GM19099 (cell line): Measurements from ENCODE around the gene DDN.

ENCODE experiments used
- POLR2A ChIP-seq: IDR thresholded peaks from 3 replicates; pipeline ENCODE4 v1.6.1; 2011; ENCODE audit warnings: low read depth; ENCODE audit not compliant: insufficient read length; ENCODE audit errors: extremely low read depth

DDN gene

GRCh38 chr12:48982397-48983080 lies 16.6 kb downstream of the DDN start:
- no peak for TF ChIP-seq POLR2A

DNA sequence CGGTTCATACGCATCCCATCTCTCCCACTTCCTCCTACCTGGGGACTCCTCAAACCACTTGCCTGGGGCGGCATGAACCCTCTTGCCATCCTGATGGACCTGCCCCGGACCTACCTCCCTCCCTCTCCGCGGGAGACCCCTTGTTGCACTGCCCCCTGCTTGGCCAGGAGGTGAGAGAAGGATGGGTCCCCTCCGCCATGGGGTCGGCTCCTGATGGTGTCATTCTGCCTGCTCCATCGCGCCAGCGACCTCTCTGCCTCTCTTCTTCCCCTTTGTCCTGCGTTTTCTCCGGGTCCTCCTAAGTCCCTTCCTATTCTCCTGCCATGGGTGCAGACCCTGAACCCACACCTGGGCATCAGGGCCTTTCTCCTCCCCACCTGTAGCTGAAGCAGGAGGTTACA lies 17.4 kb downstream of the DDN start:
- no peak for TF ChIP-seq POLR2A

- TF ChIP-seq POLR2A = no peak
Observed at GRCh38 chr12:48980953-48981756, 18.0 kb downstream of the DDN start.

DNA sequence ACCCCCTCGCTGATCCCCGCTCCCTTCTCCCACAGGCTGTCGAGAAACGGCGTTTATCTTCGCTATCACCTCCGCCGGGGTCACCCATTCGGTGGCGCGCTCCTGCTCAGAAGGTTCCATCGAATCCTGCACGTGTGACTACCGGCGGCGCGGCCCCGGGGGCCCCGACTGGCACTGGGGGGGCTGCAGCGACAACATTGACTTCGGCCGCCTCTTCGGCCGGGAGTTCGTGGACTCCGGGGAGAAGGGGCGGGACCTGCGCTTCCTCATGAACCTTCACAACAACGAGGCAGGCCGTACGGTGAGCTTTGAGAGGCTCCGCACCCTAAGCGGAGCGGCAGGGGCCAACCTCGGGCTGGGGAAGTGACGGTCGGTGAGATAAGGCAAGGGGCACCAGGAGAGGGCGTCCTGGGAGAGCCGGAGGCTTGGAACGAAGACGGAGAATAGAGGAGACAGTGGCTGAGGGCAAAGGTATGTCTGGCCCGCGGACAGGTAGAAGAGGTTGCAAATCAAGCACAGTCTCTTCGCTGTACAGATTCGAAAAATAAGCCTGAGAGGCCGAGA lies 18.7 kb downstream of the DDN start:
- no peak for TF ChIP-seq POLR2A

DNA sequence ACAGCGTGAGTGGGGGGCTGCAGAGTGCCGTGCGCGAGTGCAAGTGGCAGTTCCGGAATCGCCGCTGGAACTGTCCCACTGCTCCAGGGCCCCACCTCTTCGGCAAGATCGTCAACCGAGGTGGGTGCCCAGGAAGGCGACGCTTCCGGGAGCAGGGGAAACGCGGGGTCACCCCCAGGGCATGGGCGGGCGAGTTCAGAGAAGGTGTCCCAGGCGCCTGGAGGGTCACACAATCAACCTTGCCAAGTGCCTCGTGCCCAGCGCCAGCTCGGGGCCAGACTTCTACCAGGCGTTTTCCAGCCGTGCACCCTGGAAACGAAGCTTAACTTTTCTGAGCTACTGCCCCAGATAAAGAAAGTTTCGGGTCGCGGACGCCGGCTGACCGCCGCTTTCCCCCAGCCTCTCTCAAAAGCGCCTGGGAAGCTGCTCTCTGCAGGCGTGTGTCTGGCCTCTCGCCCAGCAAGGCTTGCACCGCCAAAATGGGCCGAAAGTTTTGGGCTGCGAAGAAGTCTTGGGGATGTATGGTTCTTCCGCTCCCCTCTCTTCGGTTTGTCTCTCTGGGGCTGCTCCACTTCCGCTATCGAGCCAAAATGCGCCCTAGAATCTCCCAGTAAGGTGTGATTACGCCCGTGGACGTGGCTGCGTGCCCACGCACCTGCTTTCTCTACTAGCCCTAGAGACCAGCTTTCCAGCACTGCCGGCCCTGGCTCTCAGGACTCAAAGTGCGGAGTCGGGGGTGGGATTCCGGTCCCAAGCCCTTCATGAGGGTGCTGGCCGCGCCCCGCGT lies 19.4 kb downstream of the DDN start:
- no peak for TF ChIP-seq POLR2A

GRCh38 chr12:48978741-48979601 lies 20.2 kb downstream of the DDN start:
- TF ChIP-seq POLR2A = no peak

- no peak for TF ChIP-seq POLR2A
Observed at GRCh38 chr12:48978291-48978740, 20.9 kb downstream of the DDN start, which contains the start of gene WNT1. WNT1 (plus strand) TSS chr12:48978322; CDS start chr12:48978651, 329 bp downstream.

GRCh38 chr12:48977290-48978281 lies 21.6 kb downstream of the DDN start:
- TF ChIP-seq POLR2A = no peak

DNA sequence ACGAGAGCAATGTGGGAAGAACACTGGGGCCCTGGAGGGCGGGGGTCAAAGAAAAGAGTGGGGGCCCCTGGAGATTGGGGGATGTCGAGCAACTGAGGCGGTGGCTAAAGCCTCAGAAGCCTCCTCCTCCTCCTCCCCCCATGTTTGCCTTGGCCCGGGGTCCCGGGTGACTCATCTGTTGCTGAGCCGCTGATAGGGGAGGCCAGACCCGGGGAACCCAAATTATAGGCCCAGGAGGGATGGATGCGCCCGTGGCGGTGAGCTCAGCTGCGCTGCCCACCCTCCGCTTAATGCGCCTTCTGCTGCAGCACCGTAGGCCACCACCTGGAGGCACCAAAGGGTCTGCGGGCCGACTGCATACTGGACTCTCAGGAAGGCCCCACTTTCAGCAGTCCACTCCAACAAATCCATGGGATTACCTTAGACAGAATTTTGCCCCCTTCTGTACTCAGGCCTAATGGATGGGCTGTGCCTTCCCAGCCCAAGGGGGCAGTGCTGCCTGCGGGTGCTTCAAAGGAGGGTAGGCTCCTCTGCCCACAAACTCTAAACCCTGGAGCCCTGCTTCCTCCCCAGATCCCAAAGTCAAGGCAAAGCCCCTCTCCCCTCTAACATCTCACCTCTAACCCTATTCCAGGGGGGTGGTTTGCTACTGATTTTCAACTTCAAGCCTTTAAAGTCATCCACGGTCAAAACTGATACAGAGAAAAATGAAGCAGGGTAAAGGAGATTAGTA lies 25.1 kb downstream of the DDN start:
- no peak for TF ChIP-seq POLR2A

DNA sequence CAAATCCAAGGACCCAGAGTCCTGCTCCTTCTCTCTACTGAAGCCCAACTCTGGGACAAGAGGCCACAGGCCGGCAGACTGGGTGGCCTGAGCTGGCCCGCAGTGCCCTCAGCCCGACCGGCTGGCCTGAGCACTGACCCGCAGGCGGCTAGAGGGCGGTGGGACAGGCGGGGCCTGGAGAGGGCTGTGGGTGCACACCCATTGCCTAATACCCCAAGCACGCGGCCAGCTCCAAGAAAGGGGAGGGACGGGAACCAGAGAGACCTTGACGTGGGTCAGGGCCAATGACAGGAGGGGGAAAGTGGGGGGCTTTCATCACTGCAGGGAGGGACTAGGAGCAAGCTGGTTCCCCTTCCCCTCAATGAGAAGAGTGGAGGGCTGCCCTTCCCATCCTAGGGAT lies 25.6 kb downstream of the DDN start:
- TF ChIP-seq POLR2A = no peak

DNA sequence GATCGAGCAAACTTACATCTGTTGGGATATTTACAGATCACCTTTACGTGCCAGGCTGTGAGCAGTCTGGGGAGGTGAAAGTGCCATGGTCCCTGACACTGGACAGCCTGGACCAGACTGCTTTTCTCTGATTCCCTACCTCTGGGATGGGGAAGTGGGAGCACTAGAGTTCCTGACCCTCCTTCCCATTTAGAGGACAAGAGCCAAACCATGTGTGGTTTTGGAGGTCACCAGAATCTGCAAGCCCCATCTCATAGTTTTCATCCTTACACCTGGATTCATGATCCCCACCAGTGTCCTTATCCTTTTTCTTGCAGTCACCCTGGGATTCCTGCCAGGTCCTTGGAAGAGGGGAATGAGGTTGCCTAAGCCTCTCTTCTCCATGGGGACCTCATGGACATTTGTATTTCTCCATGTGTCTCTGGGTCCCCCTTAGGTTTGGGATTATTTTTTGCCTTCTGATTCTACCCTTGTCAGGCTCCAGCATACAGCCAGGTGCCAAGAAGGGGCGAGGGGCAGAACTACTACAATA lies 26.2 kb downstream of the DDN start:
- TF ChIP-seq POLR2A = no peak
